Measurements from ENCODE around the gene CLEC18A.

GRCh38 chr16:69928856-69929400, 22.2 kb upstream of the CLEC18A start:
- TF ChIP-seq ARNTL (CRISPR knock-in tag; IDR thresholded peaks at IDR 0.05; ENCODE audit: borderline replicate concordance, low read depth) (no peak), GLIS3 (CRISPR knock-in tag; IDR thresholded peaks at IDR 0.05) (no peak), OSR1 (CRISPR knock-in tag; IDR thresholded peaks at IDR 0.05) (no peak), PATZ1 (CRISPR knock-in tag; IDR thresholded peaks at IDR 0.05; ENCODE audit: borderline replicate concordance) (no peak), CREB5 (CRISPR knock-in tag; IDR thresholded peaks at IDR 0.05; ENCODE audit: low read depth) (no peak), CSDC2 (CRISPR knock-in tag; IDR thresholded peaks at IDR 0.05) (no peak)
